ENCODE results near the gene TMEM207.

- TF ChIP-seq, protein P1, sequence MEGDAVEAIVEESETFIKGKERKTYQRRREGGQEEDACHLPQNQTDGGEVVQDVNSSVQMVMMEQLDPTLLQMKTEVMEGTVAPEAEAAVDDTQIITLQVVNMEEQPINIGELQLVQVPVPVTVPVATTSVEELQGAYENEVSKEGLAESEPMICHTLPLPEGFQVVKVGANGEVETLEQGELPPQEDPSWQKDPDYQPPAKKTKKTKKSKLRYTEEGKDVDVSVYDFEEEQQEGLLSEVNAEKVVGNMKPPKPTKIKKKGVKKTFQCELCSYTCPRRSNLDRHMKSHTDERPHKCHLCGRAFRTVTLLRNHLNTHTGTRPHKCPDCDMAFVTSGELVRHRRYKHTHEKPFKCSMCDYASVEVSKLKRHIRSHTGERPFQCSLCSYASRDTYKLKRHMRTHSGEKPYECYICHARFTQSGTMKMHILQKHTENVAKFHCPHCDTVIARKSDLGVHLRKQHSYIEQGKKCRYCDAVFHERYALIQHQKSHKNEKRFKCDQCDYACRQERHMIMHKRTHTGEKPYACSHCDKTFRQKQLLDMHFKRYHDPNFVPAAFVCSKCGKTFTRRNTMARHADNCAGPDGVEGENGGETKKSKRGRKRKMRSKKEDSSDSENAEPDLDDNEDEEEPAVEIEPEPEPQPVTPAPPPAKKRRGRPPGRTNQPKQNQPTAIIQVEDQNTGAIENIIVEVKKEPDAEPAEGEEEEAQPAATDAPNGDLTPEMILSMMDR (IDR thresholded peaks at IDR 0.05), result no peak
- TF ChIP-seq POLR2A (IDR thresholded peaks at IDR 0.05), result no peak
These were observed 22.7 kb downstream of the TMEM207 start for GRCh38 chr3:190426806-190427507.
